ENCODE measurements around the gene LEMD2.

LEMD2 gene

DNA sequence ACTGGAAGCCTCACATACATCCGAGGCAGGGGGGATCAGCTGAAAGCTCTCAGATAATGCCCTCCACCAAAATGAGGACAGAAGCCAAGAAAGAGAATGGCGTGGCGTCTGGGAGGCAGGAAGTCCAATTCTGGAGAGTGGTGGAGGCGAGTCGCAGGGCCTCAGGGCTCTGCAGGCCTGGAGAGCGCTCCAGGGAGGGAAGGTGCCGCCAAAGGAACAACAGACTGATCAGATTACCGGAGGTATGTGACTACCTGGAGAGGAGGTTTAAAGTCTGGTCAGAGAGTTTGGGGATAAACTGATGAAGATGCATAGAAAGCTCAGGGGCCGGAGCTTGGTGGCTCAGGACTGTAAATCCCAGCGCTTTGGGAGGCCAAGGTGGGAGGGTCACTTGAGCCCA lies 31.0 kb downstream of the LEMD2 start:
- DNase-seq, result no peak

DNA sequence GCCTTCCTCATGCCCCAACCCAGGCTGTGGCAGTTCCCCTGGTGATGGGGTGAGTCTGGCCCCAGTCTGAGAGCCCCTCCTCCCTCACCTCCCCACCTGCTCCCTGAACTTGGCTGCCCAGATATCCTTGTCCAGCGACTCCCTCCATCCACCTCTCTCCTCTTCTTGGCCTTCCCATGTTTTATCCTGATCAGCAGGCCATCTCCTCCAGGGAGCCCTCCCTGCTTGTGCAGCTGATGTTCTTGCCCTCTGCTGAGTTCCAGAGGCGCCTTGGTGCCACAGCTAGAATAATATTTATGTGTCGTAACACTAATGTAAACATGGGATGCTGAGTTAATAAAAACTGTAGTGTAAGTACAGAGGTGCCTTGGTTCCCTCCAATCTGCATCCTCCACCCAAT lies 31.8 kb downstream of the LEMD2 start:
- DNase-seq, result no peak

GRCh38 chr6:33756211-33756954 lies 32.5 kb downstream of the LEMD2 start:
- DNase-seq, result no peak

- no peak for DNase-seq
Measured at GRCh38 chr6:33755070-33755869, 33.7 kb downstream of the LEMD2 start.

DNA sequence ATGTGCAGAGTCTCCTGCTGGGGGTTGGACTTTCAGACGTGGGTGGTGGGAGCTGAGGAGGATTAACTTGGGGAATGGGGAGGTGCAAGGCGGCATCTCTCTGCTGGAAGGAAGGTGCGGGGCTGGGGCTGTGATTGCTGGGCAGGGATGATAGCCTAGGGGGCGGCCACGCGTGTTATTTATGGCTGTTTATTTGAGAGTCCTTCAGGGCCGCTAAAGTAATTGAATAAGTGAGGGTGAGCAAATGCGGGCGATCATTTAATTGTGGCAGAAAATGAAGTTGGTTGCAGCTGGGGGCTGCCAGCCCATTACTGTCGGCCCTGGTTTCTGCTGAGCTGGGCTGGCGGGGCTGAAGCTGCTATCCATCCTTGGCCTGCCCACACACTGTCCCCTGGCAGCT lies 34.7 kb downstream of the LEMD2 start:
- DNase-seq, result no peak

DNA sequence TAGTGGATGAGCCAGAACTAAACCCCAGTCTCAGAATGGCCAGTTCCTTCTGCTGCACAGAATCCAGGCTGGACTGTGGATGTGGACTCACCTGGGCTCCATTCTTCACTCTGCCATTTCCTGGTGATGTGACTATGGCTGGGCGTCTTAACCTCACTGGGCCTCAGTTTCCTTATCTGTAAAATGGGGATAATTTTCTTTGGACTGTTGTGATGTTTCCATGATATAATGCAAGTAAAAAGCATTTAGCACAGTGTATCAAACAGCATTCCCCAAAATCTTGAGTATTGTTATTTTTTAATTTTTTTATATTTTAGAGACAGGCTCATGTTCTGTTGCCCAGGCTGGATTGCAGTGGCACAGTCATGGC lies 36.3 kb downstream of the LEMD2 start:
- no peak for DNase-seq

DNA sequence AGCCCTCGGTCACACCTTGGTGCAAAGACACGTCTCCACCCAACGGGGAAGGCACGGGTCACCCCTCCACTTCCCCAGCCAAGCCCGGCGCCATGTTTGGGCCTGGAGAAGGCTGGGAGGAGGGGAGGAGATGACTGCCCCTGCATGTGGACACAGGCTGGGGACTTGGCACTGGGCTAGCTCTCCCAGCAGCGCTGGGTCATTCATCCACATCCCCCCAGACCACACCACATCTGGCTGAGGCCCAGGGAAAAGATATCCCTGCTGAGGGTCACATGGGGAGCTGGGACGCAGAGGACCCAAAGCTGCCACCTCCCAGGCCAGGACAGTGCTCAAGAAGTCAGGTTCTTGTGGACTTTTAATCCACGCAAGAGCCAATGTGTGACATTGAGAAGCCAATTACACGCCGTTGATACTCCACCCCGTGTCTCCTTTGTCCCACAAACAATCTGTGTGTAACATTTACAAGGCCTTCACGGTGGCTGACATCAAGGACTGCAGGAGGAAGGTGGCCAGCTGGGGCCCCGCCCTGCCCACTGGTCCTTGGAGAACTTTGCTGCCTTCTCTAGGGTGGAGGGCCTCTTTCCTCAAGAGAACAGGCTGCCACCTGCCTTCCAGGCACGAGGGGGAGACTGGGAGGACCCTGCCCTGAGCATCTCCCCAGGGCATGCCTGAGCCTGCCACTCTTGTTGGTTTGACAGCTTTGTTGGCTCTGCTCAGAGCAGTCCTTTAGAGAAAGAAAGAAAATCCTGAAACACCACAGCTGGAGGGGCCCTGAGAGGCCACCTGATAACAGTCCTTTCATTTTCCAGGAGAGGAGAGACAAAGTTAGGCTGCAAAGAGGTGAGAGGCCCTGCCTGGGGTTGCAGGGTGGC lies 36.9 kb downstream of the LEMD2 start:
- DNase-seq, result no peak

DNA sequence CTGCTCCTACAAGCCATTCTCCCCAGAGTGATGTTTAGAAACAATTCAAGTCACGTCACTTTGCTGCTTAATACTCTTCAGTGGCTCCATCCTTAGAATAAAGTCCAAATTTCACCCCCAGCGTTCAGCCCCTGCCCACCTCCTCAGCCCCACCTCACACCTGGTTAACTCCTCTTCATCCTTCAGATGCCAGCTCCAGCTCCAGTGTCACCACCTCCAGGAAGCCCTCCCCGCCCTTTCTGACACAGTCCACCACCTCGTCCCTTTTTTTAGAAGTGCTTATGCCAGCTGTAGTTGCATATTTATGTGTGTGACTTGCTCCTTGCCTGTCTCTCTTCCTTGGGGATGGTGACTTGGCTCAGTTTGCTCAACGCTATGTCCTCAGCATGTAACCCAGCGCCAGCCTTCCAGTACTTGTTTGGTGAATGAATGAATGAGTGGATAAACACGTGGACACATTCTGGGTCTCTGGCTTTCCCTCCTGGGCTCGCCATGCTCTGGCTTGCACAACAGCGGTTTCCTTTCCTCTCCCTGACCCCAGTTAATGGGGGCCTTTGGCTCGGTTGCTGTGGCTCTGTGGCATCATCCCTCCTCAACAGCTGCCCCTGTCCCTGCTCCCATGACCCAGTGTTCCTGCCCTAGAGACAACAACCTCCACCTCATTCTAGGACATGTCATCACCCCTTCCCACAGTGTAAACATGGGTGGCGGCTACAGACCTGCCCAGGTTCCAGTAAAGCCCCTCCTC lies 38.5 kb downstream of the LEMD2 start:
- DNase-seq, result no peak

GRCh38 chr6:33749401-33749800 lies 39.5 kb downstream of the LEMD2 start:
- no peak for DNase-seq

- DNase-seq, result no peak
Measured at GRCh38 chr6:33748841-33749240, 40.1 kb downstream of the LEMD2 start.

DNA sequence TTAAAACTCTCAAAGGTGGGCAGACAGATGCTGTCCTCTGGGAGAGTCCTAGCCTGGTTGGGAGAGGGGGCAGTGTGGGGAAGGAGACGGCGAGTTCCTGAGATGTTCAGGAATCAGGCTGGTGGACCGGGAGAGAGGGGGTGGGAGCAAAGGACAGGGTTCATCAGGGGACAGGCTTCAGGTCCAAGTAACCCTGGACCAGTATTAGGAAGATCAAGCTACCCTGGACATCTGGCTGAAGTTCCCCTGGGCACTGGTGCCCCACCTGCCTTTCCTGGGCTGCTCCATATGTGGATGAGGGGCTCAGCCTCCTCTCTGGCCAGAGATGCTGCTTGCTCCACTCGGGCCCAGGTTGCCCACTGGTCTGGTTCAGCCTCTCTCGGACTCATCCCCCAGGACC lies 41.1 kb downstream of the LEMD2 start:
- DNase-seq, result no peak

- peak in 53 of 56 donors; percentile 13 to 93 (median 70) for DNase-seq
Measured at GRCh38 chr6:33746651-33747100, 42.3 kb downstream of the LEMD2 start, which contains the start of gene IP6K3. IP6K3 (minus strand) TSS chr6:33746905; CDS start chr6:33735476, 11,429 bp downstream.

- peak in 52 of 56 donors; percentile 11 to 85 (median 56) for DNase-seq
Measured at GRCh38 chr6:33746036-33746600, 42.8 kb downstream of the LEMD2 start.

GRCh38 chr6:33745548-33745947 lies 43.4 kb downstream of the LEMD2 start:
- DNase-seq, result peak in 1 of 56 donors; percentile 12

- no peak for DNase-seq
Measured at GRCh38 chr6:33744895-33745546, 43.9 kb downstream of the LEMD2 start.

GRCh38 chr6:33744001-33744848 lies 44.7 kb downstream of the LEMD2 start:
- DNase-seq, result peak in 48 of 56 donors; percentile 11 to 86 (median 51)

DNA sequence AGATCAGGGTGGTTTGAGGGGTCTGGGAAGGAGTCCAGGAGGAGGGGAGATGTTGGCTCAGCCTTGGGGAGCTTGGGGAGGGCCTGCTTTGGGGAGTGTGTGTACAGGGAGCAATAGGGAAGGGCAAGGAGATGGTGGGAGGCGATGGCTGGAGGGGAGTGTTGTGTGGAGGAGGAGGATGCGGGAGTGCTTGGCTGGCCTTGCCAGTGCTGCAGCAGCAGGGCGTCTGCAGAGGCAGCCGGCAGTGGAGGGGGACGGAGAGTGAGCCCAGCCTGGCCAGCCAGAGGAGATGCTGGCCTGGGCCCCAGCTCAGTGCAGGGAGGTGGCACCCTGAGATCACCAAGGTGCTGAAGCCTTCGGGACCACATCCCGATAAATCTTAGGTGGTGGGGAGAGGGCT lies 46.1 kb downstream of the LEMD2 start:
- no peak for DNase-seq

DNA sequence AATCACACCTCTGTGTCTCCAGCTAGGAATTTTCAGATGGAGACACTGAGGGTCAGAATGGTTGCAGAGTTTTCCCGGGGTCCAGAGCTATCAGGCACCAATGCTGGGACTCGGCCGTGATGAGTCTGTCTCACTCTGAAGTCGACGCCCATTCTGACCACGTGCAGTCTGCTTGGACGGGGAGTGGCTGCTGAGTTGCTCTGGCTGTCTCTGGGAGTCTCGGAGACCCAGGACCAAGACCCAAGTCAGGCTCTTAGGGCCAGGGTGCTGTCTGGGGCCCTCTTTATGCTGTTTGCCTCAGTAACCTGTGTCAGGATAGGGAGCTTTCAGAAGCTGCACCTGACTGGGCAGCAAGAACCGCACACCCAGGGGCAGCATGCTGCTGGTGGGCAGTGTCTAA lies 46.8 kb downstream of the LEMD2 start:
- DNase-seq, result no peak

DNA sequence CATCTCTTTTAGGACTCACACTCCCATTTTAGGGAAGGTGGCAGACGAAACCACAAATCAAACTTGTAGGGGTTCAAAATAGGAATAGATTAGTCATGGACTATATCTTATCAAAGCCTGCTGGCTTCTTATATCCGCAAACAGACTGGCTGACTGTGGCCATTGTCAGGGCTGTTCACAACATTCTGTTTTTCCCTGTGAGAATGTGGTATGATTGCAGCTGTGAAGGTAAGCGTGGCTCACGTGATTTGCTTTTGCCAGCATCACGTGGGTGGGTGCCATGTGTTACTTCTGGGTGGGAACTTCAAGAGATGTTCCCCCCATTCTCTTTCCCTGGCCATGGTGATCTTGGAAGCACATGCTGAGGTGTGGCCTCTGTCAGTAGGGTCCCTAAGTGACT lies 48.1 kb downstream of the LEMD2 start:
- no peak for DNase-seq
